CD14-positive monocyte (primary cell): ENCODE measurements around the gene BCR. TPM values are rescaled to one million over a fixed set of nuclear protein-coding genes. Genes with fewer than 3 reads are reported as not detected.
A peak's percentile ranks its signal among the peaks of the same experiment; 100 is the strongest.

Experiments used
- DNase-seq, 3 donors: peaks; one replicate each; pipeline ENCODE4 v3.0.0-alpha.2; 2011 to 2022
- H2AFZ ChIP-seq: 2 replicates; pipeline ENCODE4 v1.6.0; 2012; ENCODE audit warnings: mild to moderate bottlenecking, low read depth, low read length, inconsistent platforms; ENCODE audit not compliant: insufficient read depth, poor library complexity, severe bottlenecking
- H3K27ac ChIP-seq, 2 donors: 1 replicate in 1 of 2; 2 replicates in 1 of 2; pipeline ENCODE4 v1.5.1; 2012 to 2013; ENCODE audit warnings: low read length in 2 of 2, control low read depth in 1 of 2, inconsistent platforms in 1 of 2, low read depth in 1 of 2, mild to moderate bottlenecking in 1 of 2
- H3K27me3 ChIP-seq, 2 donors: one replicate each; pipeline versions ENCODE4 v1.6.0 to v1.6.1; 2011 to 2013; ENCODE audit warnings: low read length in 2 of 2; ENCODE audit not compliant: control insufficient read depth in 2 of 2, insufficient read depth in 2 of 2
- H3K36me3 ChIP-seq, 2 donors: replicated peaks in 1 of 2; 1 replicate in 1 of 2; 2 replicates in 1 of 2; pipeline versions ENCODE4 v1.5.1 to v1.6.1; 2012 to 2013; ENCODE audit warnings: low read length in 2 of 2, control low read depth in 1 of 2, inconsistent platforms in 1 of 2, mild to moderate bottlenecking in 1 of 2; ENCODE audit not compliant: insufficient read depth in 2 of 2, control insufficient read depth in 1 of 2
- H3K4me1 ChIP-seq, 2 donors: 1 replicate in 1 of 2; 2 replicates in 1 of 2; pipeline versions ENCODE4 v1.5.1 to v1.6.1; 2012 to 2013; ENCODE audit warnings: low read length in 2 of 2, control low read depth in 1 of 2, inconsistent platforms in 1 of 2, mild to moderate bottlenecking in 1 of 2, moderate library complexity in 1 of 2; ENCODE audit not compliant: insufficient read depth in 2 of 2, control insufficient read depth in 1 of 2
- H3K4me2 ChIP-seq: replicated peaks from 2 replicates; pipeline ENCODE3; 2012; ENCODE audit warnings: low read length, moderate library complexity, mild to moderate bottlenecking; ENCODE audit not compliant: poor library complexity, severe bottlenecking; ENCODE audit errors: extremely low read depth
- H3K4me3 ChIP-seq, 3 experiments: fragments of 200-600 bp in 1 of 3; sonication (generic) in 1 of 3; replicated peaks in 1 of 3; 1 replicate in 2 of 3; 2 replicates in 1 of 3; pipeline ENCODE4 v1.5.1; 2011 to 2013; ENCODE audit warnings: low read length in 3 of 3, mild to moderate bottlenecking in 3 of 3, control low read depth in 2 of 3, low read depth in 2 of 3, inconsistent platforms in 1 of 3, moderate library complexity in 1 of 3
- H3K79me2 ChIP-seq: 2 replicates; pipeline ENCODE4 v1.6.0; 2012; ENCODE audit warnings: mild to moderate bottlenecking, control low read depth, inconsistent platforms, low read length, moderate library complexity; ENCODE audit not compliant: insufficient read depth
- H3K9ac ChIP-seq: 2 replicates; pipeline ENCODE4 v1.6.0; 2017; ENCODE audit warnings: low read length, mild to moderate bottlenecking; ENCODE audit not compliant: insufficient read depth, poor library complexity, severe bottlenecking
- H3K9me3 ChIP-seq, 2 donors: replicated peaks in 1 of 2; 1 replicate in 1 of 2; 2 replicates in 1 of 2; pipeline versions ENCODE4 v1.5.1 to v1.6.1; 2012 to 2013; ENCODE audit warnings: low read length in 2 of 2, control low read depth in 1 of 2; ENCODE audit not compliant: control insufficient read depth in 1 of 2, insufficient read depth in 1 of 2
- H4K20me1 ChIP-seq: 2 replicates; pipeline ENCODE4 v1.6.0; 2012; ENCODE audit warnings: mild to moderate bottlenecking, low read length, control low read depth, moderate library complexity; ENCODE audit not compliant: insufficient read depth
- H3K27ac Mint-ChIP-seq, 7 donors: one replicate each; pipeline ENCODE4 v1.8.0; 2020; ENCODE audit warnings: mild to moderate bottlenecking in 7 of 7, mixed read lengths in 7 of 7, moderate library complexity in 6 of 7, inconsistent platforms in 2 of 7
- H3K27me3 Mint-ChIP-seq, 3 donors: one replicate each; pipeline ENCODE4 v1.8.0; 2021 to 2022; ENCODE audit warnings: low read depth in 3 of 3, mild to moderate bottlenecking in 3 of 3, mixed read lengths in 3 of 3, moderate library complexity in 3 of 3, inconsistent platforms in 1 of 3
- H3K36me3 Mint-ChIP-seq, 2 donors: one replicate each; pipeline ENCODE4 v1.8.0; 2020; ENCODE audit warnings: mixed read lengths in 2 of 2, inconsistent platforms in 1 of 2, mild to moderate bottlenecking in 1 of 2
- H3K4me1 Mint-ChIP-seq: one replicate; pipeline ENCODE4 v1.8.0; 2020; ENCODE audit warnings: mild to moderate bottlenecking, mixed read lengths
- H3K4me3 Mint-ChIP-seq, 2 donors: one replicate each; pipeline ENCODE4 v1.8.0; 2020; ENCODE audit warnings: mild to moderate bottlenecking in 2 of 2, mixed read lengths in 2 of 2, moderate library complexity in 1 of 2
- H3K9me3 Mint-ChIP-seq, 7 donors: one replicate each; pipeline ENCODE4 v1.8.0; 2020 to 2022; ENCODE audit warnings: mixed read lengths in 7 of 7, mild to moderate bottlenecking in 6 of 7, moderate library complexity in 6 of 7, inconsistent platforms in 2 of 7
- CTCF ChIP-seq: fragments of 200-600 bp; IDR thresholded peaks from one replicate; pipeline ENCODE4 v1.8.0; 2022; ENCODE audit warnings: antibody characterized with exemption, mild to moderate bottlenecking
- WGBS: methylation state at CpG from one replicate; pipeline ENCODE4 v1.1.5; 2013; ENCODE audit warnings: missing lambda C conversion rate; ENCODE audit not compliant: insufficient coverage; 5-methylcytosine and 5-hydroxymethylcytosine counted together
- intact Hi-C, 2 donors: fragments of 100-400 bp; cut with micrococcal nuclease; formaldehyde crosslinking; loops; one replicate each; pipeline versions ENCODE4 v1.15.0 to v1.15.1; 2023
- polyA plus RNA-seq, 3 donors: library from polyadenylated mRNA; depleted of rRNA in 1 of 3; unstranded in 2 of 3; stranded (reverse) in 1 of 3; fragments of 300-500 nt in 2 of 3; fragments of >200 nt in 1 of 3; fragmentation: Illumina TruSeq in 2 of 3; gene quantifications; 1 replicate in 2 of 3; 2 replicates in 1 of 3; pipeline ENCODE4 v1.2.3, GENCODE V29; 2012 to 2021

Gene BCR
- polyA plus RNA-seq, 3 donors, result 0.97 to 20.9 (median 0.97) TPM

DNA sequence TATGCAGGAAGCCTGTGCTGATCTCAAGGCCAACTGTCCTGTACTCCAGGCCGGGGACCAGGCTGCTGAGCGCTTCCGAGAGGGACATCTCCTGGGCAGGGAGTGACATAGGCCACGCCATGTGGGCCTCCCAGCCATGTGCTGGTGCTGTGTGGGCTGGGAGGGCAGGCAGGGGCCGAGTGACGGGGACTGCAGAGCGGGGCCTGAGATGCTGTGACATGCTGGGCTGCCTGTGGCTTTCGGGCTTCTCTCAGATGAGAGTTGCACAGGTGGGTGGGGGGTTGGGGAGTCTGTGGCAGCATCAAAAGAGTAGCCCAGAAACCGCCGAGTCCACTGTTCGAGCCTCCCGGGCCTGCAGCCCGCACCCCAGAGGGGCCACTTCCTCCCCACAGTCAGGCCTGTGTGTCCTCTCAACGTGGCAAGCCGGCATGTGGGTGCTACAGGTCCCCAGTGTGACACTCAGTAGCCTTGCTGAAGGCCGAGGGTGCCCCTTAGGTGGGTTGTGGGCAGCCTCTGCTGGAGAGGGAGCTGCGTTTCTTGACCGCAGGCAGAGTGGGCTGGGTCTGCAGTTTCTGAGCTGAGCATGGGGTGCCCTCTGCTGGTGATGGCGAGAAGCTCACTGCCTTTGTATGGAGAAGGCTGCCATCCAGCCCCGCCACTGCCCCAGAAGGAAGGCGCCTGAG is 101.2 kb downstream of the BCR start:
- Mint-ChIP-seq H3K27ac (no peak overlapping the region), H3K27me3 (no peaks in the 10 kb centered on the region), H3K36me3 (peaks cover 56 to 85% of the 10 kb centered on the region in 2 donors), H3K9me3 (peaks cover 0 to 2% (median 0%) of the 10 kb centered on the region in 7 donors), H3K4me3 (no peak overlapping the region), H3K4me1 (peaks cover 8% of the 10 kb centered on the region)
- TF ChIP-seq CTCF, result peak; percentile 93
- 44% methylated on average over 18 of the region's 21 CpGs for WGBS
- Histone ChIP-seq H3K4me3 (no peak overlapping the region), H3K27ac (no peak overlapping the region), H3K4me1 (peaks cover 3 to 9% of the 10 kb centered on the region in 2 donors), H4K20me1 (peaks cover 21% of the 10 kb centered on the region), H3K27me3 (no peaks in the 10 kb centered on the region), H3K4me2 (no peak overlapping the region), H3K9me3 (no peaks in the 10 kb centered on the region), H3K79me2 (no peaks in the 10 kb centered on the region), H2AFZ (no peak overlapping the region), H3K9ac (no peak overlapping the region), H3K36me3 (peaks cover 70 to 91% of the 10 kb centered on the region in 2 donors)
- DNase-seq, result peak; percentile 62 to 71 (median 65)
- intact Hi-C loops, result loop anchor here (1.0 to 10.0 kb wide), 4 partner anchors 101 to 327 kb away; partner anchors contain the start of gene BCR (in 1 of the 2)

GRCh38 chr22:23282089-23282501 is 101.8 kb downstream of the BCR start:
- Histone ChIP-seq H3K4me2 (no peak overlapping the region), H3K9ac (no peak overlapping the region)
- H3K4me1 Mint-ChIP-seq, result peaks cover 6% of the 10 kb centered on the region

More at GRCh38 chr22:23282089-23282501, 101.8 kb downstream of the BCR start:
- no peak for DNase-seq
- peaks cover 62 to 86% of the 10 kb centered on the region in 2 donors for H3K36me3 Mint-ChIP-seq
- H3K27ac Mint-ChIP-seq, result no peak overlapping the region
- Histone ChIP-seq H3K9me3 (no peaks in the 10 kb centered on the region), H3K36me3 (peaks cover 71 to 91% of the 10 kb centered on the region in 2 donors), H3K27ac (no peak overlapping the region), H3K27me3 (no peaks in the 10 kb centered on the region), H4K20me1 (peaks cover 21% of the 10 kb centered on the region), H3K79me2 (no peaks in the 10 kb centered on the region), H3K4me3 (no peak overlapping the region), H3K4me1 (peaks cover 3 to 9% of the 10 kb centered on the region in 2 donors), H2AFZ (no peak overlapping the region)
- H3K27me3 Mint-ChIP-seq, result no peaks in the 10 kb centered on the region
- intact Hi-C loops, result loop anchor here (1.0 to 10.0 kb wide), 2 partner anchors 104 to 327 kb away; no protein-coding TSS in a partner anchor
- no peak overlapping the region for H3K4me3 Mint-ChIP-seq
- H3K9me3 Mint-ChIP-seq, result peaks cover 0 to 2% (median 0%) of the 10 kb centered on the region in 7 donors
- TF ChIP-seq CTCF, result peak; percentile 57
- WGBS, result 55% methylated on average over 14 of the region's 16 CpGs
